Thoracic aorta (tissue), 2 donors: ENCODE results near the gene ARHGAP35. TPM values are rescaled to one million over a fixed set of nuclear protein-coding genes. Genes with fewer than 3 reads are reported as not detected.
"Not testable (repeated sequence)": the region's sequence is repeated elsewhere in the genome, so short reads cannot be mapped to it uniquely, and the experiment has no call there.

ENCODE experiments used
- ATAC-seq: fragments of 150-250 bp; one replicate; pipeline ENCODE4 v1.8.0; 2017; ENCODE audit warnings: low read depth; ENCODE audit not compliant: insufficient number of reproducible peaks, low FRiP score
- DNase-seq: peaks from one replicate; pipeline ENCODE4 v3.0.0-alpha.2; 2020; ENCODE audit warnings: low spot score
- H3K27ac ChIP-seq, 2 donors: fragments of 200-600 bp; sonication (generic); 1 replicate in 1 of 2; 2 replicates in 1 of 2; pipeline ENCODE4 v1.5.1; 2016; ENCODE audit warnings: mild to moderate bottlenecking in 2 of 2, moderate library complexity in 2 of 2
- H3K27me3 ChIP-seq: fragments of 200-600 bp; sonication (generic); replicated peaks from 2 replicates; pipeline ENCODE4 v1.6.0; 2016; ENCODE audit warnings: mild to moderate bottlenecking; ENCODE audit not compliant: insufficient read depth
- H3K36me3 ChIP-seq: fragments of 200-600 bp; sonication (generic); one replicate; pipeline ENCODE4 v1.5.1; 2016
- H3K4me1 ChIP-seq, 2 donors: fragments of 200-600 bp; sonication (generic); 1 replicate in 1 of 2; 2 replicates in 1 of 2; pipeline versions ENCODE4 v1.5.1 to v1.6.0; 2016; ENCODE audit warnings: low read depth in 2 of 2, mild to moderate bottlenecking in 1 of 2; ENCODE audit not compliant: control insufficient read depth in 1 of 2
- H3K4me3 ChIP-seq: fragments of 200-600 bp; sonication (generic); 2 replicates; pipeline ENCODE4 v1.5.1; 2016; ENCODE audit warnings: mild to moderate bottlenecking
- H3K9me3 ChIP-seq: fragments of 200-600 bp; sonication (generic); 2 replicates; pipeline ENCODE4 v1.5.1; 2016
- CTCF ChIP-seq: fragments of 200-600 bp; sonication (generic); IDR thresholded peaks from one replicate; pipeline ENCODE4 v1.5.1; 2019; ENCODE audit warnings: antibody characterized with exemption
- total RNA-seq, 2 donors: library from RNA; depleted of rRNA; stranded (reverse); fragments of >200 nt; gene quantifications; one replicate each; pipeline versions ENCODE4 v1.1.0 to v1.2.3, GENCODE V29; 2016

ARHGAP35 gene
- total RNA-seq, 2 donors from 2014 or later: 42.9 to 51.1 TPM

- DNase-seq (no peak), ATAC-seq (no peak)
- Histone ChIP-seq H3K27ac (no peak overlapping the region), H3K36me3 (no peaks in the 10 kb centered on the region), H3K4me3 (no peak overlapping the region), H3K9me3 (no peaks in the 10 kb centered on the region), H3K4me1 (peaks cover 3 to 13% of the 10 kb centered on the region in 2 donors), H3K27me3 (no peaks in the 10 kb centered on the region)
- no peak for TF ChIP-seq CTCF
Observed at GRCh38 chr19:46881092-46881491, 20.3 kb downstream of the ARHGAP35 start.

GRCh38 chr19:46882034-46882433 is 21.2 kb downstream of the ARHGAP35 start:
- no peaks in the 10 kb centered on the region for H3K27me3 ChIP-seq
- no peak for ATAC-seq
- H3K4me3 ChIP-seq: no peak overlapping the region
- H3K9me3 ChIP-seq: no peaks in the 10 kb centered on the region
- no peaks in the 10 kb centered on the region for H3K36me3 ChIP-seq
- DNase-seq: no peak
- no peak overlapping the region for H3K27ac ChIP-seq
- peaks cover 3 to 13% of the 10 kb centered on the region in 2 donors for H3K4me1 ChIP-seq
- no peak for TF ChIP-seq CTCF

GRCh38 chr19:46882751-46883150 is 22.0 kb downstream of the ARHGAP35 start:
- not testable (repeated sequence) for ATAC-seq, H3K9me3 ChIP-seq, H3K27me3 ChIP-seq, H3K36me3 ChIP-seq, H3K27ac ChIP-seq, H3K4me3 ChIP-seq, DNase-seq
- peaks cover 3 to 13% of the 10 kb centered on the region in 2 donors for H3K4me1 ChIP-seq

GRCh38 chr19:46885411-46885810 is 24.6 kb downstream of the ARHGAP35 start:
- H3K36me3 ChIP-seq: no peaks in the 10 kb centered on the region
- TF ChIP-seq CTCF: no peak
- no peak overlapping the region for H3K4me3 ChIP-seq
- no peak for ATAC-seq
- peaks cover 3 to 15% of the 10 kb centered on the region in 2 donors for H3K4me1 ChIP-seq
- H3K27me3 ChIP-seq: no peaks in the 10 kb centered on the region
- no peaks in the 10 kb centered on the region for H3K9me3 ChIP-seq
- no peak for DNase-seq
- H3K27ac ChIP-seq: no peak overlapping the region

GRCh38 chr19:46886546-46887239 is 25.9 kb downstream of the ARHGAP35 start:
- ATAC-seq: no peak

More at GRCh38 chr19:46886546-46887239, 25.9 kb downstream of the ARHGAP35 start:
- Histone ChIP-seq H3K4me1 (peaks cover 3 to 20% of the 10 kb centered on the region in 2 donors), H3K9me3 (no peaks in the 10 kb centered on the region), H3K4me3 (no peak overlapping the region), H3K27ac (no peak overlapping the region), H3K27me3 (no peaks in the 10 kb centered on the region), H3K36me3 (no peaks in the 10 kb centered on the region)
- no peak for DNase-seq
- no peak for TF ChIP-seq CTCF
